ENCODE results near the gene HES5. TPM values are rescaled to one million over a fixed set of nuclear protein-coding genes. Genes with fewer than 3 reads are reported as not detected.

HES5 gene
- total and polyA plus RNA-seq, 4 experiments from 2014 or later: not detected

- peaks cover 0 to 1% (median 0%) of the 10 kb centered on the region in 4 donors for H3K4me1 Mint-ChIP-seq
- POLR2A ChIA-PET (ENCODE audit: partially characterized antibody): no interaction called here
- H3K27ac ChIP-seq (ENCODE audit: low read depth, low read length): no peak overlapping the region
- H3K27me3 ChIP-seq (ENCODE audit: insufficient read depth, low read length): no peaks in the 10 kb centered on the region
- peaks cover 56% of the 10 kb centered on the region for H3K36me3 ChIP-seq (ENCODE audit: insufficient read depth, low read length)
- no peak overlapping the region for H3K4me3 ChIP-seq (ENCODE audit: low read length in 2 of 2)
- no peaks in the 10 kb centered on the region for H3K27me3 Mint-ChIP-seq
- H3K9me3 ChIP-seq (ENCODE audit: control insufficient read depth in 1 of 2, low read length in 2 of 2): no peaks in the 10 kb centered on the region
- H3K4me1 ChIP-seq (ENCODE audit: insufficient read depth, low read length): no peaks in the 10 kb centered on the region
- H3K36me3 Mint-ChIP-seq: peaks cover 4 to 40% of the 10 kb centered on the region in 2 donors
- DNase-seq: no peak
- no peak overlapping the region for H3K4me3 Mint-ChIP-seq
- intact Hi-C loops (cut with micrococcal nuclease): no loop called here
- CTCF ChIA-PET (ENCODE audit: partially characterized antibody): no interaction called here
- no peaks in the 10 kb centered on the region for H3K9me3 Mint-ChIP-seq
- no peak overlapping the region for H3K27ac Mint-ChIP-seq
Measured at GRCh38 chr1:2510366-2511155, 19.5 kb downstream of the HES5 start.

- Mint-ChIP-seq H3K36me3 (peaks cover 4 to 37% of the 10 kb centered on the region in 2 donors), H3K27ac (no peak overlapping the region), H3K27me3 (no peaks in the 10 kb centered on the region), H3K4me3 (no peak overlapping the region), H3K9me3 (no peaks in the 10 kb centered on the region), H3K4me1 (peaks cover 0 to 1% (median 0%) of the 10 kb centered on the region in 4 donors)
- CTCF ChIA-PET (ENCODE audit: partially characterized antibody): no interaction called here
- POLR2A ChIA-PET (ENCODE audit: partially characterized antibody): no interaction called here
- intact Hi-C loops (cut with micrococcal nuclease): no loop called here
- H3K27me3 ChIP-seq (ENCODE audit: insufficient read depth, low read length): no peaks in the 10 kb centered on the region
- H3K27ac ChIP-seq (ENCODE audit: low read depth, low read length): no peak overlapping the region
- no peaks in the 10 kb centered on the region for H3K4me1 ChIP-seq (ENCODE audit: insufficient read depth, low read length)
- DNase-seq: no peak
- H3K4me3 ChIP-seq (ENCODE audit: low read length in 2 of 2): no peak overlapping the region
- H3K36me3 ChIP-seq (ENCODE audit: insufficient read depth, low read length): peaks cover 46% of the 10 kb centered on the region
- H3K9me3 ChIP-seq (ENCODE audit: control insufficient read depth in 1 of 2, low read length in 2 of 2): no peaks in the 10 kb centered on the region
Measured at GRCh38 chr1:2509589-2509988, 20.5 kb downstream of the HES5 start.

GRCh38 chr1:2508751-2509150 lies 21.3 kb downstream of the HES5 start:
- H3K27ac ChIP-seq (ENCODE audit: low read depth, low read length): no peak overlapping the region
- intact Hi-C loops (cut with micrococcal nuclease): no loop called here
- H3K4me3 Mint-ChIP-seq: no peak overlapping the region
- no peaks in the 10 kb centered on the region for H3K4me1 ChIP-seq (ENCODE audit: insufficient read depth, low read length)
- H3K36me3 Mint-ChIP-seq: peaks cover 4 to 36% of the 10 kb centered on the region in 2 donors
- H3K27me3 Mint-ChIP-seq: no peaks in the 10 kb centered on the region
- H3K27me3 ChIP-seq (ENCODE audit: insufficient read depth, low read length): no peaks in the 10 kb centered on the region
- H3K4me1 Mint-ChIP-seq: peaks cover 0 to 1% (median 0%) of the 10 kb centered on the region in 4 donors
- no peaks in the 10 kb centered on the region for H3K9me3 Mint-ChIP-seq
- H3K4me3 ChIP-seq (ENCODE audit: low read length in 2 of 2): no peak overlapping the region
- no peak for DNase-seq
- CTCF ChIA-PET (ENCODE audit: partially characterized antibody): no interaction called here
- no peaks in the 10 kb centered on the region for H3K9me3 ChIP-seq (ENCODE audit: control insufficient read depth in 1 of 2, low read length in 2 of 2)
- POLR2A ChIA-PET (ENCODE audit: partially characterized antibody): interaction anchor here (0.9 kb wide), 1 partner anchor 15 kb away, joined by 3 read pairs; no protein-coding TSS in a partner anchor
- H3K36me3 ChIP-seq (ENCODE audit: insufficient read depth, low read length): peaks cover 42% of the 10 kb centered on the region
- H3K27ac Mint-ChIP-seq: no peak overlapping the region

GRCh38 chr1:2508180-2508579 lies 21.9 kb downstream of the HES5 start:
- Histone ChIP-seq H3K27me3 (ENCODE audit: insufficient read depth, low read length) (no peaks in the 10 kb centered on the region), H3K27ac (ENCODE audit: low read depth, low read length) (no peak overlapping the region), H3K36me3 (ENCODE audit: insufficient read depth, low read length) (peaks cover 36% of the 10 kb centered on the region), H3K9me3 (ENCODE audit: control insufficient read depth in 1 of 2, low read length in 2 of 2) (no peaks in the 10 kb centered on the region), H3K4me1 (ENCODE audit: insufficient read depth, low read length) (no peaks in the 10 kb centered on the region), H3K4me3 (ENCODE audit: low read length in 2 of 2) (no peak overlapping the region)
- POLR2A ChIA-PET (ENCODE audit: partially characterized antibody): interaction anchor here (0.9 to 2.8 kb wide), 3 partner anchors 15 to 40 kb away, joined by 3 to 12 read pairs (median 7); partner anchors contain the start of gene PANK4
- Mint-ChIP-seq H3K27ac (no peak overlapping the region), H3K4me1 (peaks cover 0 to 1% (median 0%) of the 10 kb centered on the region in 4 donors), H3K27me3 (no peaks in the 10 kb centered on the region), H3K4me3 (no peak overlapping the region), H3K36me3 (peaks cover 4 to 33% of the 10 kb centered on the region in 2 donors), H3K9me3 (no peaks in the 10 kb centered on the region)
- no peak for DNase-seq
- CTCF ChIA-PET (ENCODE audit: partially characterized antibody): interaction anchor here (1.0 kb wide), 1 partner anchor 17 kb away, joined by 3 read pairs; no protein-coding TSS in a partner anchor
- intact Hi-C loops (cut with micrococcal nuclease): no loop called here

- H3K9me3 ChIP-seq (ENCODE audit: control insufficient read depth in 1 of 2, low read length in 2 of 2): no peaks in the 10 kb centered on the region
- H3K36me3 ChIP-seq (ENCODE audit: insufficient read depth, low read length): peaks cover 32% of the 10 kb centered on the region
- POLR2A ChIA-PET (ENCODE audit: partially characterized antibody): interaction anchor here (1.6 to 2.8 kb wide), 2 partner anchors 19 to 40 kb away, joined by 7 to 12 read pairs; partner anchors contain the start of gene PANK4
- CTCF ChIA-PET (ENCODE audit: partially characterized antibody): interaction anchor here (1.0 kb wide), 1 partner anchor 17 kb away, joined by 3 read pairs; no protein-coding TSS in a partner anchor
- no peaks in the 10 kb centered on the region for H3K9me3 Mint-ChIP-seq
- H3K4me3 Mint-ChIP-seq: no peak overlapping the region
- H3K4me1 ChIP-seq (ENCODE audit: insufficient read depth, low read length): no peaks in the 10 kb centered on the region
- no peak for DNase-seq
- peaks cover 0 to 1% (median 0%) of the 10 kb centered on the region in 4 donors for H3K4me1 Mint-ChIP-seq
- no peaks in the 10 kb centered on the region for H3K27me3 ChIP-seq (ENCODE audit: insufficient read depth, low read length)
- peaks cover 4 to 33% of the 10 kb centered on the region in 2 donors for H3K36me3 Mint-ChIP-seq
- H3K4me3 ChIP-seq (ENCODE audit: low read length in 2 of 2): no peak overlapping the region
- intact Hi-C loops (cut with micrococcal nuclease): no loop called here
- no peak overlapping the region for H3K27ac Mint-ChIP-seq
- no peaks in the 10 kb centered on the region for H3K27me3 Mint-ChIP-seq
- H3K27ac ChIP-seq (ENCODE audit: low read depth, low read length): no peak overlapping the region
Measured at GRCh38 chr1:2507744-2508155, 22.3 kb downstream of the HES5 start.

GRCh38 chr1:2506901-2507565 lies 23.0 kb downstream of the HES5 start:
- Mint-ChIP-seq H3K4me1 (peaks cover 0 to 1% (median 0%) of the 10 kb centered on the region in 4 donors), H3K4me3 (no peak overlapping the region), H3K36me3 (peaks cover 4 to 27% of the 10 kb centered on the region in 2 donors), H3K27me3 (no peaks in the 10 kb centered on the region), H3K9me3 (no peaks in the 10 kb centered on the region), H3K27ac (no peak overlapping the region)
- Histone ChIP-seq H3K36me3 (ENCODE audit: insufficient read depth, low read length) (peaks cover 26% of the 10 kb centered on the region), H3K4me3 (ENCODE audit: low read length in 2 of 2) (no peak overlapping the region), H3K9me3 (ENCODE audit: control insufficient read depth in 1 of 2, low read length in 2 of 2) (no peaks in the 10 kb centered on the region), H3K4me1 (ENCODE audit: insufficient read depth, low read length) (no peaks in the 10 kb centered on the region), H3K27ac (ENCODE audit: low read depth, low read length) (no peak overlapping the region), H3K27me3 (ENCODE audit: insufficient read depth, low read length) (no peaks in the 10 kb centered on the region)
- intact Hi-C loops (cut with micrococcal nuclease): no loop called here
- ChIA-PET POLR2A (ENCODE audit: partially characterized antibody) (interaction anchor here (1.1 to 2.8 kb wide), 3 partner anchors 19 to 78 kb away, joined by 4 to 12 read pairs (median 7); partner anchors contain the start of gene PANK4), CTCF (ENCODE audit: partially characterized antibody) (interaction anchor here (1.0 kb wide), 1 partner anchor 18 kb away, joined by 3 read pairs; no protein-coding TSS in a partner anchor)
- DNase-seq: no peak

All from CD4-positive, alpha-beta memory T cell (primary cell).